ENCODE measurements around the gene SPECC1.
"Not testable (repeated sequence)": the region's sequence is repeated elsewhere in the genome, so short reads cannot be mapped to it uniquely, and the experiment has no call there.

The SPECC1 gene

GRCh38 chr17:20035501-20035900 lies 26.3 kb downstream of the SPECC1 start:
- TF ChIP-seq CTCF (IDR thresholded peaks at IDR 0.05; ENCODE audit: low read length, missing control alignments) = no peak
- H3K4me3 ChIP-seq (replicated peaks; ENCODE audit: low read depth, low read length) = no peak overlapping the region
- DNase-seq (ENCODE audit: low read depth) = no peak

GRCh38 chr17:20037286-20037685 lies 28.1 kb downstream of the SPECC1 start:
- not testable (repeated sequence) for DNase-seq (ENCODE audit: low read depth); H3K4me3 ChIP-seq (replicated peaks; ENCODE audit: low read depth, low read length)

GRCh38 chr17:20039037-20039436 lies 29.9 kb downstream of the SPECC1 start:
- TF ChIP-seq CTCF (IDR thresholded peaks at IDR 0.05; ENCODE audit: low read length, missing control alignments) = no peak
- H3K4me3 ChIP-seq (replicated peaks; ENCODE audit: low read depth, low read length) = no peak overlapping the region
- no peak for DNase-seq (ENCODE audit: low read depth)

DNA sequence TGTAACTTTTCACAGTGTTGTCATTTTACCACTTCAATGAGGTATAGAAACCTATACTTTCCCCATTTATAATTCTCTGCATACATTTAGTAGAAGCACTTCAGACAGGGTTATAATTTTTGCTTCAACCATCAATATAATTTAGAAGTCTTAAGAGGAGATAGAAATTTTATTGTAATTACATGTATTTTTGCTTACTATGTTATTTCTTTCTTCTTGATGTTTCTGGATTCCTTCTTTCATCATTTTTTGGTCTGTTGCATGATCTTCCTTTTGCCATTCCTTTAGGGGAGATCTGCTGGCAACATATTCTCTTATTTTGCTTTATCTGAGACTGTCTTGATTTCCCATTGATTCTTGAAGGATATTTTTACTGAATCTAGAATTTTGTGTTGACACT lies 31.1 kb downstream of the SPECC1 start:
- H3K4me3 ChIP-seq (replicated peaks; ENCODE audit: low read depth, low read length) = no peak overlapping the region
- DNase-seq (ENCODE audit: low read depth) = no peak
- no peak for TF ChIP-seq CTCF (IDR thresholded peaks at IDR 0.05; ENCODE audit: low read length, missing control alignments)

DNA sequence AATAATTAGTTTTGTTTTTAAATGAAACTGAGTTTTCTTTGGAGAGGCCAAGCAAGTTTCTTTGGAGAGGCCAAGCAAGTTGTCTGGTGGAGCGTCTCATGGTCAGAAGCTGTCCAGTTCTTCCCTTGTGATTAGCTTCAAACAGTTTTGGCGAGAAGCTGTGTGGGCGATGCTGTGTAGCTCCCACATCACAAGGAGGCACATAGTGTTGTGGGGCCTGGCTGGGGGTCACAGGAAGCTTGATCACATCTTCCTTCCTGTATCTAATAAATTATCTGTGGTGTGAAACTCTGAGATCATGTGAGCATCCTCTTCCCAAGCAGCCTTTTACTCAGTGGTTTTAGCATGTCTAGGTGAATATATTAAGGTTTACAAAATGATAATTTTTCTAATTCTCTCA lies 33.9 kb downstream of the SPECC1 start:
- no peak for DNase-seq (ENCODE audit: low read depth)
- no peak for TF ChIP-seq CTCF (IDR thresholded peaks at IDR 0.05; ENCODE audit: low read length, missing control alignments)
- H3K4me3 ChIP-seq (replicated peaks; ENCODE audit: low read depth, low read length) = no peak overlapping the region

DNA sequence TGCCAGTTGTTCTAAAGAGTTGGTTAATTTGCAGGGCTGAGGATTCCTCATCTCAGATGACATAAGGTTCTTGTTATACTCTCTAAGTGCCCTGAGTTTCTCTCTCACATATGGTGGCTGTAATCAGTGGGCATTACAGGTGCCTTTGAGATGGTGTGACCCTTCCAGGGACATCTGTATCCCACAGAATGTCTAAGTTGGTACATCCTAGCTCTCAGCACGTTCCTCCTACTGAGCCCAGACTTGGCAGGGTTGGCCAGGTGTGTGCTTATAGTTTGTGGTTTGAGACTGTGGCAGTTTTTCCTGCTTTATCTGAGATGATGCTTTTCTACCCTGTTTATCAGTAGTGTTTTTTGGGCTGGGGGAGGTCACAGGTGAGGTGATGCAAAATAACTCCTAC lies 36.3 kb downstream of the SPECC1 start:
- no peak for TF ChIP-seq CTCF (IDR thresholded peaks at IDR 0.05; ENCODE audit: low read length, missing control alignments)
- H3K4me3 ChIP-seq (replicated peaks; ENCODE audit: low read depth, low read length) = no peak overlapping the region
- no peak for DNase-seq (ENCODE audit: low read depth)

- no peak for TF ChIP-seq CTCF (IDR thresholded peaks at IDR 0.05; ENCODE audit: low read length, missing control alignments)
- DNase-seq (ENCODE audit: low read depth) = no peak
- no peak overlapping the region for H3K4me3 ChIP-seq (replicated peaks; ENCODE audit: low read depth, low read length)
Observed at GRCh38 chr17:20046629-20047028, 37.5 kb downstream of the SPECC1 start.

DNA sequence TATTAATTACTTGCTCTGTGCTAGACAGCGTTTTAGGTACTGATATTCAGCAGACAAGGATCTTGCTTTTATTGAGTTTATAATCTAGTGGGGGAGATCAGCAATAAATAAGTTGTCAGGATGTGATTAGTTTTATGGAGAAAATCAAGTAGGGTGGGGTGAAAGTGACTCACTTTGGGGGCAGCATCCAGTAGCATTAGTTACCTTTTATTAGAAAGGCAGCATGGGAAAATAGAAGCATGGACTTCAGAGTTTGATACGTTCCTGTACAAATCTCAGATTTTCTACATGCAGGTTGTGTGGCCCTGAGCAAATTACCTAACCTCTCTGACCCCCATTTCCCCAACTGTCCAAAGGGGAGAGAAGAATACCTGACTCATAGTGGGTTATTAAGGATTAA lies 42.5 kb downstream of the SPECC1 start:
- no peak for DNase-seq (ENCODE audit: low read depth)
- no peak for TF ChIP-seq CTCF (IDR thresholded peaks at IDR 0.05; ENCODE audit: low read length, missing control alignments)
- H3K4me3 ChIP-seq (replicated peaks; ENCODE audit: low read depth, low read length) = no peak overlapping the region

Data from fibroblast of pulmonary artery (primary cell).